ENCODE results near the gene MICAL2. TPM values are rescaled to one million over a fixed set of nuclear protein-coding genes. Genes with fewer than 3 reads are reported as not detected.

The MICAL2 gene
- total RNA-seq, 1 donor from 2014 or later = 510 TPM

DNA sequence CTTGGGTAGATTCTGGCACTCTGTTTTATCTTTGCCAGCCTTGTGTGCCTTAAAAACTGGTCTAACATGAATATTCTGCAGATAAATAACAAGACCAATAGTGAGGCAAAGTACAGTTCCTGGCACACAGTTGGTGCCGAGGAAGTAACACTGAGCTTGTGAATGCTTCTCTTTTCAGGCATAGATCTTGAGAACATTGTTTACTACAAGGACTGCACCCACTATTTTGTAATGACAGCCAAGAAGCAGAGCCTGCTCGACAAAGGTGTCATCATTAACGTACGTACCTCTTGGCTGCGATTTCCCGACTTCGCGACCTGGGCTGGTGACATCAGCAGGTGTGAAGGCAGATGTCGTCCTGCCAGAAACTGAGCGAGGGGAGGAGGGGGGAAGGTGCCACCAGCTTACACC lies 105.7 kb downstream of the MICAL2 start:
- intact Hi-C loops (cut with micrococcal nuclease) = no loop called here
- H3K4me1 Mint-ChIP-seq = peaks cover 39% of the 10 kb centered on the region
- H3K27ac Mint-ChIP-seq = no peak overlapping the region
- no peak for DNase-seq
- H3K4me3 Mint-ChIP-seq = no peak overlapping the region
- H3K9me3 Mint-ChIP-seq = no peaks in the 10 kb centered on the region
- H3K36me3 Mint-ChIP-seq (ENCODE audit: low read depth) = peaks cover 95% of the 10 kb centered on the region
- H3K27me3 Mint-ChIP-seq = no peaks in the 10 kb centered on the region

DNA sequence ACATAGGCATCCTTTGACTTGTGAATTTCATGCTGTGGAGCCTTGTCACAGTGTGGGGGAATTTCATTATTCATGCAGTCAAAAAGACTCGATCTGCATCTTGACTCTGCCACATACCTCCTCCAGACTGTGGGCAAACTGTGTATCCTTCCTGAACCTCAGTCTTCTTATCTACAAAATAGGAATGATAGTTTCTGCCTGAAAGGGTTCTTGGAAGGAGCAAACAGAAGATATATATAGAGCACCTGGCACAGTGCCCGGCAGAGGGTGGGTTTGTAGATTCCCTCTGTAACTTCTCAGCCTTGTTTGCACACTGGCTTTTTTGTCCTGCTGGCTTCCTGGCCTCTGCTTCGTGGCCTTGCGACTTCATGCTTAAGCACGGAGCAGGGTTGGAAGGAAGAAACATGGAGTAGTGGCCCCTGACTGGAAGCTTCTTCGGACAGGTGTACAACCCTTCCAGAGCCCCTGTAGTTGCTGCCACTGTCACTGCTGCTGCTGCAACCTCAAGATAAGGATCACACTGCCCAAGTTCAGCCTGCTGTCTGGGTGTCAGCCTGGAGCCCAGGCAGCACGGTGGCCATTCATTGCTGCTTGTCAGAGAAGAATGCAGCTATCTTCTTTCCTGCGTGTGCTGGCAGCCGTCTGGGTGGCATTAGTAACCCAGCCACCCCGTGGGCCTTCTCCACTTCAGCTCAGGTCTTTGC lies 106.4 kb downstream of the MICAL2 start:
- H3K27ac Mint-ChIP-seq = no peak overlapping the region
- H3K9me3 Mint-ChIP-seq = no peaks in the 10 kb centered on the region
- H3K4me1 Mint-ChIP-seq = peaks cover 44% of the 10 kb centered on the region
- H3K4me3 Mint-ChIP-seq = no peak overlapping the region
- no peak for DNase-seq
- H3K36me3 Mint-ChIP-seq (ENCODE audit: low read depth) = peaks cover 95% of the 10 kb centered on the region
- intact Hi-C loops (cut with micrococcal nuclease) = no loop called here
- no peaks in the 10 kb centered on the region for H3K27me3 Mint-ChIP-seq

DNA sequence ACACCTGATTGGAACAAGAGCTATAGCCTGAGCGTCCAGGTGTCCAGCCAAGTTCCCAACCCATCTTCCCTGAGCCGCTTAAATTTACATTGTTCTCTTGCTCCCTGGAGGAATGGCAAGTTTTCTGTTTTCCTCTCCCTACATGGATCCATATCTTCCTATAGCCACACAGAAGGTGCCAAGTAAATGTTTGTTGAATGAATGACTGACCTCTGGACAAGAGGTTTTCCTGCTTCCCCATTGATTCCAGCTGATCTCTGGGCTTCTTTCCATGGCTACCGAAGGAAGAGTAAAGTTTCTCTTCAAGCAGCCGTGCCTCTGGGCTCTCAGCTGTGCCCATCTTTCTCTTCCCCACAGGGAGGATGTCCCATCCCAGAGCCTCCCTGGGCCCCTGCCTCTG lies 107.5 kb downstream of the MICAL2 start:
- DNase-seq = no peak
- no peak overlapping the region for H3K4me3 Mint-ChIP-seq

DNA sequence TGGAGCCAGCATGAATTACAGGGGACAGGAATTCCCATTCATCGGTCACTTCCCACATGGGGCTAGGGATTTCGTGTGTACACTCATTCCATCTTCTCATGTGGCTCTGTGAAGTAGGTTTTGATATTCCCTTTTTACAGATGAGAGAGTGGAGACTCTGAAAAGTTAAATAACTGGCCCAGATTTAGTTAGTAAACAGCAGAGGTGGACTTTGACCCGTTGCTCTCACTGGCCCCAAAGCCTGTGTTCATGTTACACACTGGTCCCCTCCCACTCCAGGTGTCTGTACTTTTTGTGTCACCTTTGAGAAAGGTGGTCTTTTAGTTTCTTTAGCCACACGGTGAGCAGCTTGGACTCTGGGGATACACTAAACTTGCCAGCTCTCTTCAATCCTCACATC lies 108.5 kb downstream of the MICAL2 start:
- DNase-seq = no peak
- Mint-ChIP-seq H3K27ac (no peak overlapping the region), H3K27me3 (no peaks in the 10 kb centered on the region), H3K4me3 (no peak overlapping the region), H3K9me3 (no peaks in the 10 kb centered on the region), H3K4me1 (peaks cover 52% of the 10 kb centered on the region), H3K36me3 (ENCODE audit: low read depth) (peaks cover 93% of the 10 kb centered on the region)
- intact Hi-C loops (cut with micrococcal nuclease) = no loop called here

More for the DNA sequence above, 107.5 kb downstream of the MICAL2 start:
- Mint-ChIP-seq H3K9me3 (no peaks in the 10 kb centered on the region), H3K27ac (peak overlapping the region; percentile 40), H3K4me1 (peaks cover 49% of the 10 kb centered on the region), H3K27me3 (no peaks in the 10 kb centered on the region), H3K36me3 (ENCODE audit: low read depth) (peaks cover 93% of the 10 kb centered on the region)
- intact Hi-C loops (cut with micrococcal nuclease) = no loop called here

DNA sequence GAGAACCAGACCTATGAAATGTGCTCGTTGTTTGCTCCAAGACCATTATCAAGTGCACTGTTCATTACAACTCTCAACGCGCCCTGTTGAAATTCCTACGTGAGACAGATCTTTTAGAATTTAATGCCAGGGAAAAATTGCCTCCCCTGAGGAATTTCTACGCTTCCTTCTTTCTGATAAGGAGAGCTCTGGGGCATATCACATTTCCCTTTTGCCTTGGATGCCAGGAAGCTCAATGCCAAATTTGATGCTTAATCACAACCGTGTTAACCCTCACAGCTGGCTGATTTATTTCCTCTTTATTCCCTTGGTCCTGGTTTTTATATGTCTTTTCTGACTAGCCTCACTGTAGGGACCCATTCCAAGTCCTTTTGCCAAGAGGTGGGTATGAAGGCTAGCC lies 109.4 kb downstream of the MICAL2 start:
- Mint-ChIP-seq H3K27me3 (no peaks in the 10 kb centered on the region), H3K4me3 (no peak overlapping the region), H3K27ac (peak overlapping the region; percentile 25), H3K9me3 (no peaks in the 10 kb centered on the region), H3K36me3 (ENCODE audit: low read depth) (peaks cover 93% of the 10 kb centered on the region), H3K4me1 (peaks cover 55% of the 10 kb centered on the region)
- DNase-seq = no peak
- intact Hi-C loops (cut with micrococcal nuclease) = no loop called here

DNA sequence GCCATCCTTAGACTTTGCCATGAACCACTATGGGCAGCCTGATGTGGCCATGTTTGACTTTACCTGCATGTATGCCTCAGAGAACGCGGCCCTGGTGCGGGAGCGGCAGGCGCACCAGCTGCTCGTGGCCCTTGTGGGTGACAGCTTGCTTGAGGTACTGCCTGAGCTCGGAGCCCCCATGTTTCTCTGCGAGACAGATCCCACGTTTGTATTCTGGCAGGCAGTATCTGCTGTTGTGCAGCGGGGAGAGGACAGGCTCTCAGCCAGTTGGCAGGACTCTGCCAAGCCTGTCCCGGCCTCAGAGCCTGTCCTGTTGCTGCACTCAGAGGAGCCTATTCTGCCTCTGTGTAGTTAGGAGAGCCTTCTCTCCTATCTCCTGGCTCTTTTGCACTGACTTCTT lies 109.9 kb downstream of the MICAL2 start:
- Mint-ChIP-seq H3K27me3 (no peaks in the 10 kb centered on the region), H3K36me3 (ENCODE audit: low read depth) (peaks cover 93% of the 10 kb centered on the region), H3K27ac (peak overlapping the region; percentile 25), H3K4me3 (no peak overlapping the region), H3K4me1 (peaks cover 55% of the 10 kb centered on the region), H3K9me3 (no peaks in the 10 kb centered on the region)
- intact Hi-C loops (cut with micrococcal nuclease) = no loop called here
- no peak for DNase-seq

DNA sequence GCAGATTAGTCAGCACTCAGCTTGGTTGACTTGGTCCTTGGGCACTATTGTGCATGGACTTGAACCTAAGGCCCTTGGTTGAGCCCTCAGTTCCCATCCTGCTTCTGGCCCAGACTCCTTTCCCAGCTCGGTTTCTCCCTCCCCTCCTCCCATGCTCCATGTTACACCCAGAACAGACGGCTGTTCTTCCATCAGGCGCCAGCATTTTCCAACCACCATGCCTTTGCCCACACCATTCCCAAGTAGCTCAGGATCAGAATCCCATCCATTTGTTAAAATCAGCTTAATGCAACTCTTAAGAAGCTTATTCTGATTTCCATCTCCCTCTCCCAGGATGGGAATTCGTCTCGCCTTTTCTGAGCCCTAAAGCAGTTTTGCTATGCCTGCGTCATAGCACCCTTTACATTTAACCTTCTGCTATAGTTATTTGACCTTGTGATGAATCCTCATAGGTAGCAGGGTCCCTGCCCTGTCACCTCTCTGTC lies 110.7 kb downstream of the MICAL2 start:
- intact Hi-C loops (cut with micrococcal nuclease) = no loop called here
- H3K9me3 Mint-ChIP-seq = no peaks in the 10 kb centered on the region
- peaks cover 53% of the 10 kb centered on the region for H3K4me1 Mint-ChIP-seq
- peak overlapping the region; percentile 52 for H3K27ac Mint-ChIP-seq
- no peaks in the 10 kb centered on the region for H3K27me3 Mint-ChIP-seq
- H3K36me3 Mint-ChIP-seq (ENCODE audit: low read depth) = peaks cover 89% of the 10 kb centered on the region
- peak overlapping the region; percentile 36 for H3K4me3 Mint-ChIP-seq
- DNase-seq = no peak

DNA sequence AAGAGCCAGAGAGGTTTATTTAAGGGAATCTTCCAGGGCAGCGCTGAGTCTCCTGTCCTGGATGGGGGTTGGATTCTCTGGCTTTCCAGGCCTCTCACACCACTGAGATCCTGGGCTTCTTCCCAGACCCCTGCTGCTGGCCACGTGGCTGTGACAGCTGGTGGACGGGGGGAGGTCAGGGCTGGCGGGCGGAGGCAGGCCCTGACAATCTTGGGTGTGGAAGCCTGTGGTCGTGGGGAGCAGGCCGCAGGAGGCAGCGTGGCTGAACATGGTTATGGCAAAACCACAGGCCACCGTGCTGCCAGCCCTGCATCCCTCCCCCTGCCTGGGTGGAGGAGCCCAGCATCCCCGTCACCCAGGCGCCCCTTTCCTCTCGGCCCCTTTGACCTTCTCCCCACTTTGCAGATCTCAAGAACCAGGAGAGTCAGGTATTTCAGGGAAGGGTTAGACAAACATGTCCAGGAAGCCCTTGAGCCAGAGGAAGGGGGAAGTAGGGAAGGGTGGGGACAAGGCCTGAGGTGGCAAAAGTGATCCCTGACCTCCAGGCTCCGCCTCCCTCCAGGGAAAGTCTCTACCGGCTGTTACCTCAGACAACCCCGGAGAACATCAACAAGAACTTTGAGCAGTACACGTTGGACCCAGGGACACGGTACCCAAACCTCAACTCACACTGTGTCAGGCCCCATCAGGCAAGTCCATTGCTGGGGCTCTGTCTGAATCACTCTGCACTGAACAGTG lies 111.8 kb downstream of the MICAL2 start:
- intact Hi-C loops (cut with micrococcal nuclease) = no loop called here
- H3K9me3 Mint-ChIP-seq = no peaks in the 10 kb centered on the region
- H3K4me3 Mint-ChIP-seq = peak overlapping the region; percentile 43
- H3K27me3 Mint-ChIP-seq = no peaks in the 10 kb centered on the region
- peak overlapping the region; percentile 48 for H3K27ac Mint-ChIP-seq
- peaks cover 87% of the 10 kb centered on the region for H3K36me3 Mint-ChIP-seq (ENCODE audit: low read depth)
- peaks cover 52% of the 10 kb centered on the region for H3K4me1 Mint-ChIP-seq
- no peak for DNase-seq

DNA sequence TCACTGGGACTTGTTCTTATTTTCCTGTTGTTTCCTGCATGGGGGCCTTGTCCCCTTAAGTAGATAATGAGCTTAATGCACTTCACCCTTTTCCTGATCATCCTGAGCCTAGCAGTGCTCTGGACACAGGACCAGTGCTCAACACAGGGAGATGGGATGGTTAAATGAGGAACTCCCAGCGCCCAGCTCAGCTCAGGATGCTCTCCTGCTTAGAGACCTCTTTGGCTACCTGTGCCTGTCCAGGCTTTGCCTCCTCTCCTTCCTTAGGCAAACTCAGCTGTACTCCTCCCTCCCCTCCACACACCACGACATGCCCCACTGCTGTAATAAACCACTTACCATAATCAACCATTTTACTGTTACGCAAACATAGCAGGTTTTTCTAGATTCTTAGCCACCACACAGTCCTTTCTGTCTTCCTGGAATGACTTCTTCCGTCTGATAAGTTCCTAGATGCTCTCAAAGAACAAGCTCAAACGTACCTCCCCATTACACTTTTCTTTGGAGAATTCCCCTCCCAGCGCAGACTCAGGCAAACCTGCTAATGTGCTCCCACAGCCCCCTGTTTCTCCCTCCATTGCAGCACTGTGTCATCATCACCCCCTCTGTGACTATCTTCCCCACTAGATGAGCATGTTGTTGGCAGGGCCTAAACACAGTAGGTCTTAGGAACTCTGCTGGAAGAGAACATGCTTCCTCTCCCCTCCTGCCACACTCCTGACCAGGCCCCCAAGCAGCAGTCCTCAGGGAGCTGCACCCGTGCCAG lies 113.6 kb downstream of the MICAL2 start:
- Mint-ChIP-seq H3K4me1 (peaks cover 51% of the 10 kb centered on the region), H3K27ac (peak overlapping the region; percentile 92), H3K27me3 (no peaks in the 10 kb centered on the region), H3K9me3 (no peaks in the 10 kb centered on the region), H3K4me3 (peak overlapping the region; percentile 76), H3K36me3 (ENCODE audit: low read depth) (peaks cover 89% of the 10 kb centered on the region)
- intact Hi-C loops (cut with micrococcal nuclease) = loop anchor here (1.0 kb wide), 2 partner anchors 12 to 17 kb away; no protein-coding TSS in a partner anchor
- peak; percentile 63 for DNase-seq

DNA sequence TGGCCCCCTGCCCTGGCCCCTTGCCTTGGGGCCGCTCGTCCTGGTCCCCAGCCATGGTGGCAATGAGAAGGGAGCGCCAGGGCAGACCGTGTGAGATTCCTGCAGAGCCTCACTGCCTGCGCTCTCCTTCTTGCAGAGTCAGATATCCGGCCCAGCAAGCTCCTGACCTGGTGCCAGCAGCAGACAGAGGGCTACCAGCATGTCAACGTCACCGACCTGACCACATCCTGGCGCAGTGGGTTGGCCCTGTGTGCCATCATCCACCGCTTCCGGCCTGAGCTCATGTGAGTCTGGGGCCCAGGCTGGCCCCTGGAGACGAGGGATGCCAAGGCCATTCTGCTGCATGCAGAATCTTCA lies 114.1 kb downstream of the MICAL2 start:
- Mint-ChIP-seq H3K4me1 (peaks cover 48% of the 10 kb centered on the region), H3K4me3 (peak overlapping the region; percentile 76), H3K27ac (peak overlapping the region; percentile 92), H3K36me3 (ENCODE audit: low read depth) (peaks cover 86% of the 10 kb centered on the region), H3K9me3 (no peaks in the 10 kb centered on the region), H3K27me3 (no peaks in the 10 kb centered on the region)
- intact Hi-C loops (cut with micrococcal nuclease) = loop anchor here (1.0 kb wide), 2 partner anchors 12 to 17 kb away; no protein-coding TSS in a partner anchor
- DNase-seq = peak; percentile 95

DNA sequence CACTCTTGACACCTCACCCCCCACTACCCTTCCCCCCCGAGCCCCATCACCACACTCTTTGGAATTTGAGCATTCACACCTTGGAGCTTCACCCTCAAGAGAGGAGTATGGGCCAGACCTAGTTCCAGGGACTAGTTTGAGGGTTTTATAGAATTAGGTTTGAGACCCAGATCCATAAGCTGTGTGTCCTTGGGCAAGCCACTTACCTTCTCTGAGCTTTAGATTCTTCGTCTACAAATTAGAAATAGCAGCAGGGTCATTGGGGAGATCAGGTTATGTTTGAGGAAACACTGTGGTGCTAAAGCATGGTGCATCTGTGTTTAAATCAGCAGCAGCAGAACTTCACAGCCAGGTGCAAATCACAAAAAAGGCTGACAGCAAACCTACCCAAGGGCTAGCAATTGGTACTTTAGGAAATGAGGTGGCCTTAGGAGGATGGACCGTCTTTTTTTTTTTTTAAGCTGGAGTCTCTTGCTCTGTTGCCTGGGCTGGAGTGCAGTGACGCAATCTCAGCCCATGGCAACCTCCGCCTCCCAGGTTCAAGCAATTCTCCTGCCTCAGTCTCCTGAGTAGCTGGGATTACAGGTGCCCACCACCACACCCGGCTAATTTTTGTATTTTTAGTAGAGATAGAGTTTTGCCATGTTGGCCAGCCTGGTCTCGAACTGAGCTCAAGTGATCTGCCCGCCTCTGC lies 114.8 kb downstream of the MICAL2 start:
- H3K36me3 Mint-ChIP-seq (ENCODE audit: low read depth) = peaks cover 86% of the 10 kb centered on the region
- peaks cover 48% of the 10 kb centered on the region for H3K4me1 Mint-ChIP-seq
- no peaks in the 10 kb centered on the region for H3K9me3 Mint-ChIP-seq
- H3K4me3 Mint-ChIP-seq = peak overlapping the region; percentile 76
- no peak for DNase-seq
- intact Hi-C loops (cut with micrococcal nuclease) = no loop called here
- no peaks in the 10 kb centered on the region for H3K27me3 Mint-ChIP-seq
- H3K27ac Mint-ChIP-seq = peak overlapping the region; percentile 92

DNA sequence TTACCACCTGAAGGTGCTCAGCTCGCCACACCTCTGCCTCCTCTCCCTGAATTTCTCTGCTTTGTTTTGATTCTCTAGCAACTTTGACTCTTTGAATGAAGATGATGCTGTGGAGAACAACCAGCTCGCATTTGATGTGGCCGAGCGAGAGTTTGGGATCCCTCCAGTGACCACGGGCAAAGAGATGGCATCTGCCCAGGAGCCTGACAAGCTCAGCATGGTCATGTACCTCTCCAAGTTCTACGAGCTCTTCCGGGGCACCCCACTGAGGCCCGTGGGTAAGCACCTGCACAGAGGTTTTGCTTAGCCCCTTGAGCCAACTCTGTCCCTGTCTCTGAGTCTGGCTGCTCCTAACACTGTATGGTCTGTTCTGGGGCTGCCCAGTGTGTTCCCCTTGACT lies 115.7 kb downstream of the MICAL2 start:
- peak overlapping the region; percentile 65 for H3K27ac Mint-ChIP-seq
- no peaks in the 10 kb centered on the region for H3K9me3 Mint-ChIP-seq
- no peak for DNase-seq
- peaks cover 47% of the 10 kb centered on the region for H3K4me1 Mint-ChIP-seq
- H3K4me3 Mint-ChIP-seq = no peak overlapping the region
- H3K36me3 Mint-ChIP-seq (ENCODE audit: low read depth) = peaks cover 87% of the 10 kb centered on the region
- intact Hi-C loops (cut with micrococcal nuclease) = no loop called here
- H3K27me3 Mint-ChIP-seq = no peaks in the 10 kb centered on the region

DNA sequence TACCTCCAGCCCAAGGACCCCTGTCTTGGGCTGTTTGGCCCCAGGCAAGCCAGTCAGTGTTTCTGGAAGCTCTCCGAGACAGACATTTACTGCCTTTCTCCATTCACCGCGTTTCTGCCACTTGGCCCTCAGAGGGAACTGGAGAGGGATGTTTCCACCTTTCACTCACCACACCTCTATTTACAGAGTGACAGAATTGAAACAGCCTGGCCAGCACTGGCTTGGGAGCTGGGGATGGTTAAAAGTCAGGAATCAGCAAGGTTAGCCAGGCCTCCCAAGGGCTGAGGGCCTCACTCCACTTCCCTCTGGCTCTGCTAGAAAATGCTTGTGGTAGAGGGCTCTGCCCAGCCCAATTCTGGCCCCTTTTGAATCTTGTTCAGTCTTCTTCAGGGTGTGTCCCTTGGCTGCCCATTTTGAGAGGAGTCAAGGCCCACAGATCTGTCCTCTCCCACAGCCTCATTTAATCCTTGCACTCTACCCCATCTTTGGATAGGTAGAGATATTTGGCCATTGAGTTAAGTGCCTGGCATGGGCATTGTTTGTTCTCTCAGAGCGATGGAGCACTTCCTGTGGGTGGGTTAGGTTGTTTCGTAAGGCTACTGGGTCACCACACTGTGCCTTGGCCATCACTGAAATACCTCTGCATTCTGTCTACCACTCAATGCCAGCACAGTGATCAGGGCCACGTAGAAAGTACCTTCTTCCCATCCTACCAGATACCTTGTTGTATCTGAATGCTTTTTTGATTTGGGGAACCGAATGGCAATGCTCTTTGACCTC lies 119.2 kb downstream of the MICAL2 start:
- H3K27ac Mint-ChIP-seq = peak overlapping the region; percentile 48
- H3K27me3 Mint-ChIP-seq = no peaks in the 10 kb centered on the region
- peaks cover 85% of the 10 kb centered on the region for H3K36me3 Mint-ChIP-seq (ENCODE audit: low read depth)
- intact Hi-C loops (cut with micrococcal nuclease) = no loop called here
- no peaks in the 10 kb centered on the region for H3K9me3 Mint-ChIP-seq
- no peak overlapping the region for H3K4me3 Mint-ChIP-seq
- DNase-seq = no peak
- H3K4me1 Mint-ChIP-seq = peaks cover 36% of the 10 kb centered on the region

Measured in activated CD4-positive, alpha-beta T cell treated with anti-CD3 and anti-CD28 coated beads, Interleukin-2, amount 10 ng/mL, durations not matched to agents 24 days and 14 days (primary cell).